Lower lobe of right lung (tissue), 2 donors: ENCODE data around the gene FITM1. TPM values are rescaled to one million over a fixed set of nuclear protein-coding genes. Genes with fewer than 3 reads are reported as not detected.

ENCODE experiments used
- ATAC-seq, 2 donors: fragments of 200-7000 bp; cut with Tn5 transposase; one replicate each; pipeline ENCODE4 v1.9.1; 2020 to 2022; ENCODE audit warnings: mild to moderate bottlenecking in 2 of 2, moderate library complexity in 2 of 2
- DNase-seq: peaks from one replicate; pipeline ENCODE4 v3.0.0-alpha.2; 2020
- H3K27ac ChIP-seq: fragments of 200-600 bp; one replicate; pipeline ENCODE4 v1.8.0; 2022
- H3K27me3 ChIP-seq: fragments of 200-600 bp; one replicate; pipeline ENCODE4 v1.8.0; 2022; ENCODE audit warnings: low read depth
- H3K36me3 ChIP-seq: fragments of 200-600 bp; one replicate; pipeline ENCODE4 v1.8.0; 2022; ENCODE audit warnings: mild to moderate bottlenecking
- H3K4me1 ChIP-seq: fragments of 200-600 bp; one replicate; pipeline ENCODE4 v1.8.0; 2022
- H3K4me3 ChIP-seq: fragments of 200-600 bp; one replicate; pipeline ENCODE4 v1.8.0; 2022; ENCODE audit warnings: mild to moderate bottlenecking
- H3K9me3 ChIP-seq: fragments of 200-600 bp; one replicate; pipeline ENCODE4 v1.8.0; 2022
- CTCF ChIP-seq: fragments of 200-600 bp; IDR thresholded peaks from one replicate; pipeline ENCODE4 v1.8.0; 2022; ENCODE audit warnings: antibody characterized with exemption, mild to moderate bottlenecking
- intact Hi-C: fragments of 100-400 bp; cut with DNase I; formaldehyde crosslinking; loops from one replicate; pipeline ENCODE4 v1.11.0; 2022
- total RNA-seq: library from RNA; stranded (reverse); fragmentation: NEBNext Ultra II Directional; extraction: Animal tissue kit (Norgen Biotek cat#: 25700); gene quantifications from one replicate; pipeline ENCODE4 v1.2.1, GENCODE V29; 2021
- donor health status: DM: no; HTN: yes; CAD: no; lungs with severe emphysema.

FITM1 gene
- total RNA-seq, 1 donor from 2014 or later = 0.97 TPM

DNA sequence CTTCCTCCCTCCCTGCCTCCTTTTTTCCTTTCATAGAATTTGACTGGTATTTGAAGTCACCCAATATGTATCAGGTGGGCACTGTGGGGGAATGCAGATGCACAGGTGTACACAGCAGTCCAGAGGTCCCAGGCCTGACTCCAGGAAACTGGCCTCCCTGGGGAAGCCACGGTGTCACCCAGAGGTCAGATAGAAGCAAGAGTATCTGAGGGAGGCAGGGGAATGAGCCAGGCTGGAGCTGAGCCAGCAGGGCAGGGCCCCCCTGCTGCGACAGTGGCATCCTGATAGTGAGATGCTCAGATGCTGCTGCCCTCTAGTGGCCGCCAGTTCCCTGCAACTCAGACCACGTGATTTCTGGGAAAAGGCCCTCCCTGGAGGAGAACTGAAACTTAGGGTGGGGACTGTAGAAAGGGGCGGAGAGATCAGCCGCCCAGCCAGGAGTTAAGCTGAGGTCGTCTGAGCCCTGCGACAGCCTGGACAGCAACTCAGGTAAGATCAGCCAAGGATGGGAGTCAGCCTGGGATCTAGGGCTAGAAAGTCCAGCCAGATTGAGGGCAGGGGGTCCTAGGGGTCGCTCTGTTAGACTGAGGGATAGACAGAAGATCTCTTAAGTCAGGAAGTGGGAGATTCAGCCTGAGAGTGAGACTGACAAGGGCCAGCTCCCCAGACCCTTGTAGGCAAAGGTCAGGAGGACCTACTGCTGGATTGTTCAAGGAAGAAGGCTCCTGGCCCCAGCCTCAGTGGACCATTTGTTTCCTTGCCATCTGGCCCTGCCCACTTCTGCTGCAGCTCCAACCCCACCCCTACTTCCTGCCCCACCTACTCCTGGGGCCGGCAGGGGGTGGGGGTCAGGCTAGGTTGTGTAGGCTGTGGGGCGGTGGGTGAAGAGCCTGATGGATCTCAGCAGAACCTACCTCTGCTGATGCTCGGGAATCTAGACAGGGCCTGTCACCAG lies 30.7 kb downstream of the FITM1 start, which contains the start of gene IRF9:
Gene IRF9 (plus strand): TSS at position 416 of the 955 bp plus-strand sequence. CDS start 880 bp downstream, outside the sequence.
- DNase-seq (peak; percentile 95), ATAC-seq (peak; percentile 96)
- peak within 1 kb of the TSS; percentile 97 for H3K27ac ChIP-seq
- H3K4me1 ChIP-seq = peaks cover 31% of the 10 kb centered on the region
- H3K36me3 ChIP-seq = peaks cover 81% of the 10 kb centered on the region
- peak; percentile 96 for TF ChIP-seq CTCF
- H3K4me3 ChIP-seq = peak within 1 kb of the TSS; percentile 81
- intact Hi-C loops = no loop called here
- H3K27me3 ChIP-seq = no peaks in the 10 kb centered on the region
- no peaks in the 10 kb centered on the region for H3K9me3 ChIP-seq

GRCh38 chr14:24162093-24162492 lies 31.6 kb downstream of the FITM1 start:
- peak overlapping the region; percentile 97 for H3K27ac ChIP-seq
- H3K4me3 ChIP-seq = peak overlapping the region; percentile 81
- DNase-seq (peak; percentile 28), ATAC-seq (peak in 1 of 2 donors; percentile 22)
- no peak for TF ChIP-seq CTCF
- no peaks in the 10 kb centered on the region for H3K27me3 ChIP-seq
- intact Hi-C loops = no loop called here
- H3K36me3 ChIP-seq = peaks cover 81% of the 10 kb centered on the region
- no peaks in the 10 kb centered on the region for H3K9me3 ChIP-seq
- peaks cover 31% of the 10 kb centered on the region for H3K4me1 ChIP-seq

DNA sequence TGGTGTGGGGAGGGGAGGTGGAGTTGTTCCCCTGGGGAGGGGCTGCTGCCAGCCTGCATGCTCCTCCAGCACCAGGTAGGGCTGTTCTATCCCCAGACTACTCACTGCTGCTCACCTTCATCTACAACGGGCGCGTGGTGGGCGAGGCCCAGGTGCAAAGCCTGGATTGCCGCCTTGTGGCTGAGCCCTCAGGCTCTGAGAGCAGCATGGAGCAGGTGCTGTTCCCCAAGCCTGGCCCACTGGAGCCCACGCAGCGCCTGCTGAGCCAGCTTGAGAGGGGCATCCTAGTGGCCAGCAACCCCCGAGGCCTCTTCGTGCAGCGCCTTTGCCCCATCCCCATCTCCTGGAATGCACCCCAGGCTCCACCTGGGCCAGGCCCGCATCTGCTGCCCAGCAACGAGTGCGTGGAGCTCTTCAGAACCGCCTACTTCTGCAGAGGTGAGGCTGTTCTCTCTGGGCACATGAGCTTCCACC lies 34.1 kb downstream of the FITM1 start:
- intact Hi-C loops = no loop called here
- TF ChIP-seq CTCF = no peak
- H3K4me3 ChIP-seq = no peak overlapping the region
- H3K9me3 ChIP-seq = no peaks in the 10 kb centered on the region
- H3K36me3 ChIP-seq = peaks cover 83% of the 10 kb centered on the region
- H3K27ac ChIP-seq = no peak overlapping the region
- no peak for ATAC-seq
- H3K27me3 ChIP-seq = no peaks in the 10 kb centered on the region
- H3K4me1 ChIP-seq = peaks cover 31% of the 10 kb centered on the region
- peak; percentile 42 for DNase-seq

DNA sequence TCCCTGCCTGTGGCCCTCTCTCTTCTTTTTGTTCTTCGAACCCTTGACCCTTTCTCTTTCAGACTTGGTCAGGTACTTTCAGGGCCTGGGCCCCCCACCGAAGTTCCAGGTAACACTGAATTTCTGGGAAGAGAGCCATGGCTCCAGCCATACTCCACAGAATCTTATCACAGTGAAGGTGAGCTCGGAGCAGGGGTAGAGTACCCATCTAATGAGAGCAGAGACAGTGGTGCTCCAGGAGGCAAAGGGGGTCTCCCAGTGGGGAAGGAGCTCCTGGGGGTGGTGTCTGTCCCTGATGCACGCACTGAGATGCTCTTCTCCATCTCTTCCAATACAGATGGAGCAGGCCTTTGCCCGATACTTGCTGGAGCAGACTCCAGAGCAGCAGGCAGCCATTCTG lies 35.3 kb downstream of the FITM1 start:
- no peak for ATAC-seq
- no peaks in the 10 kb centered on the region for H3K9me3 ChIP-seq
- H3K4me1 ChIP-seq = peaks cover 25% of the 10 kb centered on the region
- H3K4me3 ChIP-seq = no peak overlapping the region
- no peak overlapping the region for H3K27ac ChIP-seq
- DNase-seq = peak; percentile 12
- TF ChIP-seq CTCF = no peak
- intact Hi-C loops = no loop called here
- H3K27me3 ChIP-seq = no peaks in the 10 kb centered on the region
- peaks cover 80% of the 10 kb centered on the region for H3K36me3 ChIP-seq

- Histone ChIP-seq H3K27me3 (no peaks in the 10 kb centered on the region), H3K36me3 (peaks cover 83% of the 10 kb centered on the region), H3K27ac (peak overlapping the region; percentile 3), H3K9me3 (no peaks in the 10 kb centered on the region), H3K4me1 (peaks cover 27% of the 10 kb centered on the region), H3K4me3 (no peak overlapping the region)
- DNase-seq = no peak
- no peak for TF ChIP-seq CTCF
- peak in 1 of 2 donors; percentile 2 for ATAC-seq
- intact Hi-C loops = no loop called here
These were observed 37.1 kb downstream of the FITM1 start for GRCh38 chr14:24167469-24168114.
